ENCODE results near the gene ALDOB. TPM values are rescaled to one million over a fixed set of nuclear protein-coding genes. Genes with fewer than 3 reads are reported as not detected.

ALDOB gene
- total and polyA plus RNA-seq, 2 of the 13 experiments (the other 11 are each of a cell fraction or from before 2014, with no cell fraction given), result 0.29 to 0.97 TPM

GRCh38 chr9:101415578-101415977 is 20.0 kb downstream of the ALDOB start:
- Histone ChIP-seq H3K4me2 (ENCODE audit: low read depth, low read length) (no peak overlapping the region), H3K4me1 (ENCODE audit: insufficient read depth, low read length) (peaks cover 42% of the 10 kb centered on the region), H3K27me3 (ENCODE audit: control insufficient read depth in 1 of 2, insufficient read depth in 2 of 2, low read length in 2 of 2) (no peaks in the 10 kb centered on the region), H3K27ac (ENCODE audit: extremely low read length, insufficient read depth, low read length) (no peak overlapping the region), H4K20me1 (ENCODE audit: insufficient read depth, low read length) (no peaks in the 10 kb centered on the region), H3K4me3 (replicated peaks in 1 of 3; ENCODE audit: insufficient read depth in 1 of 3, low read depth in 2 of 3, low read length in 3 of 3) (no peak overlapping the region), H3K79me2 (ENCODE audit: insufficient read depth, low read length) (peaks cover 5% of the 10 kb centered on the region), H3K9me3 (ENCODE audit: low read length) (no peaks in the 10 kb centered on the region), H3K9ac (ENCODE audit: insufficient read depth, low read depth, low read length) (no peak overlapping the region), H2AFZ (ENCODE audit: low read length) (no peak overlapping the region), H3K36me3 (replicated peaks in 1 of 2; ENCODE audit: control insufficient read depth in 1 of 2, insufficient read depth in 2 of 2, low read length in 2 of 2) (no peaks in the 10 kb centered on the region)
- FAIRE-seq, result no peak
- peak; percentile 67 for ATAC-seq
- BruUV-seq (replicated peaks), result no TSS peak
- POLR2A ChIA-PET, result interaction anchor here (1.5 kb wide), 1 partner anchor 13 kb away, joined by 3 read pairs; no protein-coding TSS in a partner anchor
- intact Hi-C loops (cut with micrococcal nuclease; ENCODE audit: unreplicated experiment), result no loop called here
- in situ Hi-C loops (cut with HindIII; ENCODE audit: extremely low pct_ligation_motif_present, low pct_unique_long_range_greater_than_20kb), result no loop called here
- no peak for DNase-seq (ENCODE audit: low spot score)
- CTCF ChIA-PET (ENCODE audit: low intra/inter-chr PET ratio, low total read pairs), result no interaction called here
- TF ChIP-seq POLR2A (IDR thresholded peaks at IDR 0.05; ENCODE audit: insufficient read depth in 1 of 2, low read depth in 2 of 2, low read length in 2 of 2), result peak in 1 of 2 experiments; percentile 36; a peak in 1 of 4 replicates
- 0 out of 2 replicates have a peak, but pooled peaks have one; percentile 44 for TF ChIP-seq ZNF414 (CRISPR knock-in tag; IDR thresholded peaks at IDR 0.05)
- 0 out of 2 replicates have a peak, but pooled peaks have one; percentile 28 for TF ChIP-seq ZSCAN25 (CRISPR knock-in tag; IDR thresholded peaks at IDR 0.05)
- no peak for TF ChIP-seq GFI1 (CRISPR knock-in tag; IDR thresholded peaks at IDR 0.05; ENCODE audit: borderline replicate concordance)
- no peak for TF ChIP-seq ZNF782 (CRISPR knock-in tag; IDR thresholded peaks at IDR 0.05; ENCODE audit: borderline replicate concordance)
- peak; percentile 51; the same call in 1 of the 2 replicates for TF ChIP-seq ZC3H13 (CRISPR knock-in tag; IDR thresholded peaks at IDR 0.05)

- H4K20me1 ChIP-seq (ENCODE audit: insufficient read depth, low read length), result no peaks in the 10 kb centered on the region
- no peak overlapping the region for H2AFZ ChIP-seq (ENCODE audit: low read length)
- ChIA-PET CTCF (ENCODE audit: low intra/inter-chr PET ratio, low total read pairs) (no interaction called here), POLR2A (interaction anchor here (0.9 to 1.5 kb wide), 2 partner anchors 12 to 13 kb away, joined by 3 read pairs; no protein-coding TSS in a partner anchor)
- peaks cover 5% of the 10 kb centered on the region for H3K79me2 ChIP-seq (ENCODE audit: insufficient read depth, low read length)
- TSS peak; percentile 1 for BruUV-seq (replicated peaks)
- in situ Hi-C loops (cut with HindIII; ENCODE audit: extremely low pct_ligation_motif_present, low pct_unique_long_range_greater_than_20kb) (no loop called here), intact Hi-C loops (cut with micrococcal nuclease; ENCODE audit: unreplicated experiment) (no loop called here)
- no peak for DNase-seq (ENCODE audit: low spot score)
- FAIRE-seq, result no peak
- no peak overlapping the region for H3K4me3 ChIP-seq (replicated peaks in 1 of 3; ENCODE audit: insufficient read depth in 1 of 3, low read depth in 2 of 3, low read length in 3 of 3)
- no peaks in the 10 kb centered on the region for H3K27me3 ChIP-seq (ENCODE audit: control insufficient read depth in 1 of 2, insufficient read depth in 2 of 2, low read length in 2 of 2)
- H3K27ac ChIP-seq (ENCODE audit: extremely low read length, insufficient read depth, low read length), result no peak overlapping the region
- ATAC-seq, result peak; percentile 7; the same call in 1 of the 3 replicates
- no peaks in the 10 kb centered on the region for H3K9me3 ChIP-seq (ENCODE audit: low read length)
- H3K9ac ChIP-seq (ENCODE audit: insufficient read depth, low read depth, low read length), result no peak overlapping the region
- no peaks in the 10 kb centered on the region for H3K36me3 ChIP-seq (replicated peaks in 1 of 2; ENCODE audit: control insufficient read depth in 1 of 2, insufficient read depth in 2 of 2, low read length in 2 of 2)
- no peak overlapping the region for H3K4me2 ChIP-seq (ENCODE audit: low read depth, low read length)
- peaks cover 44% of the 10 kb centered on the region for H3K4me1 ChIP-seq (ENCODE audit: insufficient read depth, low read length)
- TF ChIP-seq KDM1A (CRISPR knock-in tag; IDR thresholded peaks at IDR 0.05) (no peak), ATRX (CRISPR knock-in tag; IDR thresholded peaks at IDR 0.05; ENCODE audit: borderline replicate concordance) (no peak), RORA (CRISPR knock-in tag; IDR thresholded peaks at IDR 0.05) (no peak), MAFK (conservative IDR thresholded peaks at IDR 0.05 in 1 of 2, IDR thresholded peaks at IDR 0.05 in 1 of 2; ENCODE audit: low read length in 2 of 2) (peak; percentile 52 to 80), HCFC1 (IDR thresholded peaks at IDR 0.05; ENCODE audit: low read depth, low read length) (no peak), ZBTB3 (CRISPR knock-in tag; IDR thresholded peaks at IDR 0.05; ENCODE audit: borderline replicate concordance, low read depth) (no peak), FOXC1 (CRISPR knock-in tag; IDR thresholded peaks at IDR 0.05; ENCODE audit: borderline replicate concordance) (no peak)
Measured at GRCh38 chr9:101414839-101415238, 20.7 kb downstream of the ALDOB start.
